K562 (cell line): ENCODE results near the gene ETDA. TPM values are rescaled to one million over a fixed set of nuclear protein-coding genes. Genes with fewer than 3 reads are reported as not detected.
"Not testable (repeated sequence)": the region's sequence is repeated elsewhere in the genome, so short reads cannot be mapped to it uniquely, and the experiment has no call there.

Source experiments
- ATAC-seq: fragments of 200-7000 bp; cut with Tn5 transposase; 3 replicates; pipeline ENCODE4 v1.9.1; 2020; ENCODE audit warnings: moderate library complexity
- Bru-seq: library from RNA; stranded (reverse); fragments of 400-500 nt; gene quantifications from one replicate; lab custom pipeline; 2021; lab: Mats Ljungman, UMichigan
- BruChase-seq, 2 experiments: library from RNA; stranded (reverse); fragments of 400-500 nt; gene quantifications; one replicate each; lab custom pipeline; 2021; lab: Mats Ljungman, UMichigan
- BruUV-seq: library from RNA; stranded (reverse); fragments of 400-500 nt; replicated peaks from 2 replicates; lab custom pipeline; 2021; lab: Mats Ljungman, UMichigan
- CTCF ChIA-PET: fragments of 300-600 bp; formaldehyde crosslinking; extraction: SDS; loops from one replicate; lab custom pipeline; 2021; ENCODE audit warnings: low intra/inter-chr PET ratio; lab: Yijun Ruan, JAX
- POLR2A ChIA-PET: fragments of 300-600, 350-650 bp; sonication (Branson Sonifier 250); formaldehyde crosslinking; extraction: SDS; loops from one replicate; lab custom pipeline; 2021; ENCODE audit warnings: antibody characterized with exemption, inconsistent platforms; lab: Yijun Ruan, JAX
- DNase-seq, 4 experiments: peaks; one replicate each; pipeline versions ENCODE4 v3.0.0 to v3.0.0-alpha.2; 2011 to 2018; ENCODE audit warnings: low spot score in 3 of 4, mixed read lengths in 3 of 4; ENCODE audit errors: extremely low read depth in 1 of 4
- FAIRE-seq: peaks from 2 replicates; lab custom pipeline; 2011; peaks lifted over from hg19 to GRCh38; lab: Jason Lieb, UNC
- H2AFZ ChIP-seq: 2 replicates; pipeline ENCODE4 v1.6.0; 2011; ENCODE audit warnings: low read depth, low read length, control low read depth, inconsistent platforms
- H3K27ac ChIP-seq: fragments of 200-600 bp; 3 replicates; pipeline ENCODE4 v1.8.0; 2011; ENCODE audit warnings: low read depth, mild to moderate bottlenecking, control low read depth, inconsistent platforms, low read length, moderate library complexity, mixed read lengths; ENCODE audit errors: extremely low read depth
- H3K27me3 ChIP-seq, 2 experiments: fragments of 300-600 bp in 1 of 2; 2 replicates in 1 of 2; 3 replicates in 1 of 2; pipeline versions ENCODE4 v1.6.0 to v1.8.0; 2011; ENCODE audit warnings: inconsistent platforms in 2 of 2, low read length in 2 of 2, mild to moderate bottlenecking in 1 of 2, mixed read lengths in 1 of 2, moderate library complexity in 1 of 2; ENCODE audit not compliant: control insufficient read depth in 2 of 2, insufficient read depth in 2 of 2
- H3K36me3 ChIP-seq: fragments of 300-600 bp; 3 replicates; pipeline ENCODE4 v1.8.0; 2011; ENCODE audit warnings: mild to moderate bottlenecking, low read length, inconsistent platforms; ENCODE audit not compliant: control insufficient read depth, insufficient read depth
- H3K4me1 ChIP-seq, 2 experiments: fragments of 200-600 bp in 1 of 2; replicated peaks in 1 of 2; 2 replicates in 1 of 2; 3 replicates in 1 of 2; pipeline versions ENCODE4 v1.5.1 to v1.8.0; 2011; ENCODE audit warnings: inconsistent platforms in 2 of 2, low read length in 2 of 2, mild to moderate bottlenecking in 1 of 2, mixed read lengths in 1 of 2, moderate library complexity in 1 of 2; ENCODE audit not compliant: control insufficient read depth in 2 of 2, insufficient read depth in 2 of 2
- H3K4me2 ChIP-seq: 2 replicates; pipeline ENCODE4 v1.6.1; 2011; ENCODE audit warnings: low read length, control low read depth, inconsistent platforms, mixed read lengths; ENCODE audit not compliant: insufficient read depth
- H3K4me3 ChIP-seq: fragments of 200-600 bp; sonication (generic), shearing (Covaris generic); 2 replicates; pipeline ENCODE4 v1.5.1; 2016; ENCODE audit warnings: control low read depth, inconsistent platforms
- H3K79me2 ChIP-seq: fragments of 200-600 bp; 3 replicates; pipeline ENCODE4 v1.8.0; 2011; ENCODE audit warnings: low read length, inconsistent platforms; ENCODE audit not compliant: control insufficient read depth, insufficient read depth
- H3K9ac ChIP-seq, 2 experiments: 2 replicates each; pipeline versions ENCODE4 v1.6.0 to v1.6.1; 2011; ENCODE audit warnings: low read depth in 2 of 2, low read length in 2 of 2, control low read depth in 1 of 2, inconsistent platforms in 1 of 2, mild to moderate bottlenecking in 1 of 2, mixed read lengths in 1 of 2; ENCODE audit not compliant: insufficient read depth in 1 of 2
- H3K9me1 ChIP-seq: one replicate; pipeline ENCODE4 v1.6.0; 2011; ENCODE audit warnings: inconsistent platforms, mild to moderate bottlenecking, low read length, moderate library complexity; ENCODE audit not compliant: control insufficient read depth, insufficient read depth
- H3K9me3 ChIP-seq: replicated peaks from 2 replicates; pipeline ENCODE4 v1.5.1; 2011; ENCODE audit warnings: low read depth, low read length, inconsistent platforms; ENCODE audit not compliant: control insufficient read depth, insufficient read depth
- H4K20me1 ChIP-seq: replicated peaks from 2 replicates; pipeline ENCODE4 v1.6.1; 2011; ENCODE audit warnings: low read length, inconsistent platforms, mixed read lengths; ENCODE audit not compliant: control insufficient read depth, insufficient read depth
- CTCF ChIP-seq, 3 experiments: IDR thresholded peaks in 2 of 3; conservative IDR thresholded peaks in 1 of 3; 2 replicates each; pipeline ENCODE4 v1.5.1; 2011 to 2012; ENCODE audit warnings: low read length in 3 of 3, mild to moderate bottlenecking in 3 of 3, control low read depth in 2 of 3, improper control_type of control experiment in 1 of 3, inconsistent platforms in 1 of 3, low read depth in 1 of 3, mixed read lengths in 1 of 3, moderate library complexity in 1 of 3; ENCODE audit not compliant: insufficient read depth in 2 of 3
- RAD21 ChIP-seq, 2 experiments: fragments of 250-450 bp in 1 of 2; fragments of 450-650 bp in 1 of 2; sonication (Bioruptor Pico) in 1 of 2; formaldehyde crosslinking in 1 of 2; IDR thresholded peaks in 1 of 2; conservative IDR thresholded peaks in 1 of 2; 2 replicates each; pipeline versions ENCODE4 v1.4.0 to v1.8.0; 2020 to 2022; ENCODE audit warnings: mild to moderate bottlenecking in 2 of 2, moderate library complexity in 1 of 2
- RFX1 ChIP-seq: fragments of 450-650 bp; IDR thresholded peaks from 2 replicates; pipeline ENCODE4 v1.6.1; 2016; ENCODE audit warnings: mild to moderate bottlenecking, moderate library complexity
- STAG1 ChIP-seq: sonication (generic); formaldehyde crosslinking; IDR thresholded peaks from 2 replicates; pipeline ENCODE4 v1.5.0; 2020; ENCODE audit warnings: missing genetic modification reagents, borderline replicate concordance
- WGBS: fragments of 100-300 bp; shearing (Covaris generic); methylation state at CpG from one replicate; pipeline ENCODE4 v1.1.6; 2016; ENCODE audit warnings: low coverage, mixed read lengths; ENCODE audit not compliant: insufficient coverage; ENCODE audit errors: missing lambda C conversion rate; 5-methylcytosine and 5-hydroxymethylcytosine counted together
- in situ Hi-C: fragments of 300-500 bp; cut with MboI; formaldehyde crosslinking; loops from 4 replicates; pipeline ENCODE4 v1.15.0; 2018; ENCODE audit warnings: inconsistent platforms, mixed read lengths
- intact Hi-C: fragments of 100-400 bp; cut with micrococcal nuclease; formaldehyde crosslinking; loops from 2 replicates; pipeline ENCODE4 v1.14.2; 2022
- long read RNA-seq, 3 experiments: library from polyadenylated mRNA in 2 of 3; library from RNA in 1 of 3; unstranded in 2 of 3; stranded (forward) in 1 of 3; transcript quantifications; one replicate each; pipeline ENCODE4 v2.0.0, GENCODE V29; 2019 to 2022
- polyA minus RNA-seq, 3 experiments: library from RNA; depleted of rRNA, polyadenylated mRNA; stranded (reverse); fragments of >200 nt; gene quantifications; 2 replicates each; pipeline ENCODE4 v1.2.3, GENCODE V29; 2011
- polyA plus RNA-seq, 8 experiments: library from polyadenylated mRNA; depleted of rRNA in 4 of 8; stranded (reverse) in 5 of 8; unstranded in 3 of 8; fragments of >200 nt; fragmentation: Nextera tagmentation in 2 of 8; fragmentation: Illumina TruSeq in 1 of 8; extraction: Ambion mirVana in 2 of 8; extraction: Trizol in 1 of 8; gene quantifications; 2 replicates each; pipeline versions ENCODE4 v1.2.1 to v1.2.3, GENCODE V29; 2011 to 2014; ENCODE audit warnings: inconsistent platforms in 1 of 8, missing spikeins in 1 of 8
- total RNA-seq, 7 experiments: library from RNA; depleted of rRNA in 6 of 7; stranded (reverse); fragments of >200 nt in 6 of 7; fragmentation: Illumina TruSeq in 2 of 7; extraction: Trizol in 2 of 7; gene quantifications; 2 replicates each; pipeline versions ENCODE4 v1.2.1 to v1.2.3, GENCODE V29; 2011 to 2021; ENCODE audit warnings: low replicate concordance in 1 of 7

The ETDA gene
- total RNA-seq (2011; cell fraction: chromatin; rRNA removed; ENCODE audit: low replicate concordance), result not detected in 2 replicates
- total RNA-seq (2011; cell fraction: nucleolus; rRNA removed), result not detected in 2 replicates
- total RNA-seq (2011; cell fraction: nucleoplasm; rRNA removed), result not detected in 2 replicates
- total RNA-seq (2014; rRNA removed) (not detected in 2 replicates), total RNA-seq (2014; rRNA removed; fragmentation: Illumina TruSeq; extraction: Trizol) (not detected in 2 replicates), total RNA-seq (2015; rRNA removed; fragmentation: Illumina TruSeq; extraction: Trizol) (not detected in 2 replicates), total RNA-seq (2021) (not detected in 2 replicates), polyA plus RNA-seq (2011; rRNA removed) (not detected in 2 replicates), polyA plus RNA-seq (2014; fragmentation: Illumina TruSeq; extraction: Trizol) (not detected in 2 replicates), polyA plus RNA-seq (2014; fragmentation: Nextera tagmentation; extraction: Ambion mirVana) (not detected), polyA plus RNA-seq (2014; rRNA removed) (not detected in 2 replicates), polyA minus RNA-seq (2011; rRNA and poly(A)+ RNA removed) (not detected in 2 replicates), Bru-seq, nascent RNA (percentile 21 among the genes with signal in this experiment), BruChase-seq, experiment 1, labeled RNA remaining after a 2-hour chase (percentile 33 among the genes with signal in this experiment), BruChase-seq, experiment 2, labeled RNA remaining after a 6-hour chase (percentile 23 among the genes with signal in this experiment)
- not detected in 2 replicates for polyA plus RNA-seq (2011; cell fraction: cytosol; rRNA removed)
- polyA plus RNA-seq (2011; cell fraction: nucleus; rRNA removed), result not detected in 2 replicates
- polyA plus RNA-seq (2012), result not detected in 2 replicates
- polyA minus RNA-seq (2011; cell fraction: cytosol; rRNA and poly(A)+ RNA removed), result not detected in 2 replicates
- polyA minus RNA-seq (2011; cell fraction: nucleus; rRNA and poly(A)+ RNA removed), result not detected in 2 replicates
- long read RNA-seq, experiment 1, result 0 reads
- long read RNA-seq, experiment 2, result 0 reads
- long read RNA-seq, experiment 3, result 0 reads

GRCh38 chrX:135252011-135252518, at the start of gene ETDA:
TSS of gene ETDA (plus strand) at chrX:135252061. CDS start at chrX:135253277, 1,216 bp downstream.
- BruUV-seq, H3K27me3 ChIP-seq, H3K4me1 ChIP-seq, FAIRE-seq, intact Hi-C loops, H3K9ac ChIP-seq, H4K20me1 ChIP-seq, POLR2A ChIA-PET, ATAC-seq, DNase-seq, H3K9me1 ChIP-seq, H3K27ac ChIP-seq, H3K36me3 ChIP-seq, H3K4me3 ChIP-seq, in situ Hi-C loops, H3K79me2 ChIP-seq, H3K9me3 ChIP-seq, CTCF ChIA-PET, H3K4me2 ChIP-seq, H2AFZ ChIP-seq: not testable (repeated sequence)
- WGBS, result no CpG with 5 or more reads among the region's 1 CpG

GRCh38 chrX:135206427-135206826, 45.4 kb upstream of the ETDA start:
- H4K20me1 ChIP-seq, H3K27me3 ChIP-seq, H3K9me3 ChIP-seq, BruUV-seq, H3K4me2 ChIP-seq, H3K79me2 ChIP-seq, CTCF ChIA-PET, H2AFZ ChIP-seq, FAIRE-seq, H3K36me3 ChIP-seq, H3K4me1 ChIP-seq, intact Hi-C loops, DNase-seq, H3K9me1 ChIP-seq, H3K4me3 ChIP-seq, H3K9ac ChIP-seq, ATAC-seq, H3K27ac ChIP-seq: not testable (repeated sequence)
- 0% methylated on average over 10 of the region's 11 CpGs for WGBS
- in situ Hi-C loops, result loop anchor here (25.0 kb wide), 1 partner anchor 94 kb away; the partner anchor contains the start of gene ETDB
- POLR2A ChIA-PET, result interaction anchor here (0.6 kb wide), 1 partner anchor 14 kb away, joined by 3 read pairs; no protein-coding TSS in a partner anchor
- peak; percentile 14 to 38 (median 33); a peak in 4 of 6 replicates for TF ChIP-seq CTCF (IDR thresholded peaks at IDR 0.05 in 2 of 3, conservative IDR thresholded peaks at IDR 0.05 in 1 of 3; ENCODE audit: insufficient read depth in 2 of 3, low read depth in 1 of 3, low read length in 3 of 3)
- TF ChIP-seq STAG1, result peak; percentile 28; the same call in 1 of the 2 replicates
- TF ChIP-seq RFX1, result peak; percentile 27; the same call in 1 of the 2 replicates
- TF ChIP-seq RAD21 (CRISPR knock-in tag; conservative IDR thresholded peaks at IDR 0.05 in 1 of 2, IDR thresholded peaks at IDR 0.05 in 1 of 2), result peak; percentile 53 to 77
